Ovary (tissue), 9 donors: ENCODE measurements around the gene EXD3. TPM values are rescaled to one million over a fixed set of nuclear protein-coding genes. Genes with fewer than 3 reads are reported as not detected.

Experiments used
- DNase-seq, 5 donors: peaks; one replicate each; pipeline ENCODE4 v3.0.0-alpha.2; 2019 to 2020
- H3K27ac ChIP-seq, 2 donors: fragments of 200-600 bp; one replicate each; pipeline versions ENCODE4 v1.5.1 to v1.8.0; 2019 to 2022
- H3K27me3 ChIP-seq: fragments of 200-600 bp; one replicate; pipeline ENCODE4 v1.8.0; 2022
- H3K36me3 ChIP-seq: fragments of 200-600 bp; sonication (generic); one replicate; pipeline ENCODE4 v1.5.1; 2019
- H3K4me1 ChIP-seq: one replicate; pipeline ENCODE4 v1.8.1; 2013; ENCODE audit warnings: mild to moderate bottlenecking, moderate library complexity; ENCODE audit not compliant: insufficient read depth
- H3K4me3 ChIP-seq: fragments of 200-600 bp; sonication (generic); one replicate; pipeline ENCODE4 v1.5.1; 2017
- H3K9me3 ChIP-seq, 2 donors: fragments of 200-600 bp in 1 of 2; sonication (generic) in 1 of 2; one replicate each; pipeline versions ENCODE4 v1.5.1 to v1.8.1; 2013 to 2019; ENCODE audit warnings: mild to moderate bottlenecking in 1 of 2, moderate library complexity in 1 of 2
- EP300 ChIP-seq: sonication (generic); formaldehyde crosslinking; IDR thresholded peaks from one replicate; pipeline ENCODE4 v1.6.1; 2017; ENCODE audit warnings: antibody characterized with exemption
- POLR2A ChIP-seq: fragments of 450-650 bp; IDR thresholded peaks from one replicate; pipeline ENCODE4 v1.6.1; 2017; ENCODE audit warnings: antibody characterized with exemption, mild to moderate bottlenecking, moderate library complexity
- WGBS, 3 donors: extraction: QIAGEN DNeasy Blood & Tissue Kit in 1 of 3; methylation state at CpG; one replicate each; pipeline versions ENCODE4 v1.1.5 to v1.1.7; 2013 to 2017; 5-methylcytosine and 5-hydroxymethylcytosine counted together
- intact Hi-C, 4 donors: fragments of 100-400 bp; cut with DNase I; formaldehyde crosslinking; loops; one replicate each; pipeline versions ENCODE4 v1.11.0 to v1.15.1; 2022 to 2023
- polyA plus RNA-seq, 2 donors: library from polyadenylated mRNA; stranded (reverse); fragments of 200-250 nt in 1 of 2; fragments of 350-450 nt in 1 of 2; fragmentation: Illumina TruSeq in 1 of 2; extraction: RNeasy Lipid Tissue Mini Kit (QIAGEN cat#74804) in 1 of 2; gene quantifications; one replicate each; pipeline ENCODE4 v1.2.3, GENCODE V29; 2013 to 2014
- total RNA-seq, 7 donors: library from RNA; depleted of rRNA in 2 of 7; stranded (reverse); fragments of >200 nt in 2 of 7; fragmentation: NEBNext Ultra II Directional in 3 of 7; extraction: Animal tissue kit (Norgen Biotek cat#: 25700) in 3 of 7; gene quantifications; one replicate each; pipeline versions ENCODE4 v1.1.0 to v1.2.4, GENCODE V29; 2016 to 2023
- TF ChIP-seq, protein P1 (sequence below), 3 donors: fragments of 450-650 bp in 2 of 3; fragments of 200-600 bp in 1 of 3; IDR thresholded peaks; one replicate each; pipeline versions ENCODE4 v1.5.1 to v1.8.0; 2016 to 2022; ENCODE audit warnings: antibody characterized with exemption in 3 of 3, mild to moderate bottlenecking in 1 of 3
- donor health status: DM: no; HTN: no; CAD: no; lungs with moderate emphysema.
- donor health status: DM: no; HTN: no; CAD: no.
- donor health status: Bipolar disorder and iron deficiency.
- donor health status: DM: yes; HTN: yes; CAD: no.
- donor health status: DM: no; HTN: no; CAD: no.
- donor health status: DM: yes; HTN: yes; CAD: no.

EXD3 gene
- total and polyA plus RNA-seq, 9 donors = 1.0 to 30.6 (median 23.4) TPM

DNA sequence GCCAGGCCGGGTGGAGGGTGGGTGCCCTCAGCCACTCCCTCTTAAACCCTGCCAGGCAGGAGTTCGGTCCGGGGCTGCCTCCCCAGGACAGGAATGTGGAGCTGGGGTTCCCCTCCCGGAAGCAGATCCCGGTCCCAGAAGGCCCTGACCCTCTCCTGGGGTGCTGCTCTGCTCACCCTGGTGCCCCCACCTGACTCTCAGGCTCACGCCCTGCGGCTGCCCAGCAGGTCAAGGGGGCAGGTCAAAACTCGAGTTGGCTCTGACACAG, 117.2 kb downstream of the EXD3 start:
- peaks cover 5% of the 10 kb centered on the region for H3K27me3 ChIP-seq
- H3K27ac ChIP-seq = no peak overlapping the region
- H3K9me3 ChIP-seq = no peaks in the 10 kb centered on the region
- TF ChIP-seq EP300 = no peak
- TF ChIP-seq, protein P1, sequence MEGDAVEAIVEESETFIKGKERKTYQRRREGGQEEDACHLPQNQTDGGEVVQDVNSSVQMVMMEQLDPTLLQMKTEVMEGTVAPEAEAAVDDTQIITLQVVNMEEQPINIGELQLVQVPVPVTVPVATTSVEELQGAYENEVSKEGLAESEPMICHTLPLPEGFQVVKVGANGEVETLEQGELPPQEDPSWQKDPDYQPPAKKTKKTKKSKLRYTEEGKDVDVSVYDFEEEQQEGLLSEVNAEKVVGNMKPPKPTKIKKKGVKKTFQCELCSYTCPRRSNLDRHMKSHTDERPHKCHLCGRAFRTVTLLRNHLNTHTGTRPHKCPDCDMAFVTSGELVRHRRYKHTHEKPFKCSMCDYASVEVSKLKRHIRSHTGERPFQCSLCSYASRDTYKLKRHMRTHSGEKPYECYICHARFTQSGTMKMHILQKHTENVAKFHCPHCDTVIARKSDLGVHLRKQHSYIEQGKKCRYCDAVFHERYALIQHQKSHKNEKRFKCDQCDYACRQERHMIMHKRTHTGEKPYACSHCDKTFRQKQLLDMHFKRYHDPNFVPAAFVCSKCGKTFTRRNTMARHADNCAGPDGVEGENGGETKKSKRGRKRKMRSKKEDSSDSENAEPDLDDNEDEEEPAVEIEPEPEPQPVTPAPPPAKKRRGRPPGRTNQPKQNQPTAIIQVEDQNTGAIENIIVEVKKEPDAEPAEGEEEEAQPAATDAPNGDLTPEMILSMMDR (IDR thresholded peaks at IDR 0.05) = no peak
- no peak for TF ChIP-seq POLR2A
- intact Hi-C loops = no loop called here
- no peak overlapping the region for H3K4me3 ChIP-seq
- H3K4me1 ChIP-seq = peaks cover 19% of the 10 kb centered on the region
- H3K36me3 ChIP-seq = no peaks in the 10 kb centered on the region
- peak in 1 of 5 donors; percentile 43 for DNase-seq
- WGBS, 3 donors = 5 to 19% (median 8%) methylated on average over 7 to 8 of the region's 8 CpGs

DNA sequence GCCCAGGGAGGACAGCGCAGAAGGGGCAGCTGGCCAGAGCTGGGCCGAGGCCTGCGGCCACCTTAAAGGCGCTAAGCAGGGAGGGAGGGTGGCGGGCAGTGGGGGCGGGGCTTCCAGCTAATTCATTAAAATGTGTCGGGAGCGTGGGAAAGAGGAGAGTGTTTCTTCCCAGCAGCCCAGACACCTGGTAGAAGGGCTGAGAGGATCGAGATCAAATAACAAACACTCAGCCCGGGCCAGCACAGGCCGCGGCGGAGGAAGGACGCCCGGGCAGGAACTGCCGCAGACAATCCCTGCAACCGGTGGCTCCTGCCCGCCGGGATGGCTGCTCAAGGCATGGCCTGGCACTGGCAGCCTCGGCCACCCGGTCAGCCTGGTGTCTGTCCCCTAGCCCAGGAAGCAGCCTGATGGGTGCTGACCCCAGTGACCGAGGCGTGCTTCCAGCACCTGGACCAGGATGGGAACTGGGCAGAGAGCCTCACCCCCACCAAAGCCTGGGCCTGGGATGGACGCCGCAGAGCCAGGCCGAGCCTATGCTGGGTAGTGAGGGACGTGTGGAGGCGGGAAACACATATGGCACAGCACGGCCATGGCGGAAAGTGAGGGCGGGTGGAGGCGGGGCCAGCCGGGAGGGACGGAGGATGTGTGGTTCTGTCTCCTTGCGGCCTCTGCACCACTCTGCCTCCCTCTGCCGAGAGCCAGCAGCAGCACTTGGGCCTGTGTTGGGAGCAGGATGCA, 117.7 kb downstream of the EXD3 start:
- Histone ChIP-seq H3K36me3 (no peaks in the 10 kb centered on the region), H3K9me3 (no peaks in the 10 kb centered on the region), H3K4me1 (peaks cover 19% of the 10 kb centered on the region), H3K27ac (no peak overlapping the region), H3K27me3 (peaks cover 5% of the 10 kb centered on the region), H3K4me3 (peak overlapping the region; percentile 3)
- 7 to 15% (median 12%) methylated on average over 36 of the region's 36 CpGs for WGBS, 3 donors
- DNase-seq = peak; percentile 26 to 63 (median 47)
- intact Hi-C loops = no loop called here
- TF ChIP-seq EP300 = no peak
- TF ChIP-seq POLR2A = no peak
- TF ChIP-seq, protein P1 (IDR thresholded peaks at IDR 0.05) = no peak

DNA sequence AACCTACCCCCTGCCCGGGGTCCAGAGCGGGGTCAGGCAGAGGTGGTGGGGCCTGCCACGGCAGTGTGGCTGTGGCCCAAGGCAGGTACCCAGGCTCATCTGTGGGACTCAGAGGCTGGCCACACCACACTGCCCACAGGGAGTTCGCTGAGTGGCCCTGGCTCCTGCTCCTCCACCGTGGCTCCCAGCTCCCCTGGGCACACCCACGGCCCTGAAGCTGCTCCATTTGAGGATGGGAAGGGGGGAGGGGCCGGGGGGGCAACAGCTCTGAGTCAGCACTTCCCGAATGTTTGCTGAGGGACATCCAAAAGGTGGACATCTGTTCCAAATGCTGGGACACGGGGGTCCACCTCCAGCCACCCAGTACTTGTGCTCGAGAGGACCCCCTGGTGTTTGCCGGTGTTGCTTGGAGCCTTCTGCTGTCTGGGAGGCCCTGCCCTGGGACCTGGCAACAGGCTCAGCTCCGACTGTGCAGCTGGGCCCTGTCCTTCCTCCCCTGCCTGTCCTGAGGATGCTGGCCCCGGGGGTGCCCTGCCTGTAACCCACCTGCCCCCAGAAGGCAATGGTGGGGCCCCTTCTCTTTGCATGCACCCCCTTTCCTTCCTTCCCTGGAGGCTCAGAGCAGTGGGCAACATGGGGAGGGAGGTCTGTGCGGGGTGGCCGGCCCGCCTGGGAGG, 118.4 kb downstream of the EXD3 start:
- H3K36me3 ChIP-seq = no peaks in the 10 kb centered on the region
- H3K4me1 ChIP-seq = peaks cover 19% of the 10 kb centered on the region
- intact Hi-C loops = loop anchor here in 2 of 4 donors (5.0 kb wide), 2 partner anchors 103 to 143 kb away; no protein-coding TSS in a partner anchor
- TF ChIP-seq, protein P1 (IDR thresholded peaks at IDR 0.05) = no peak
- TF ChIP-seq POLR2A = no peak
- no peak for TF ChIP-seq EP300
- peaks cover 5% of the 10 kb centered on the region for H3K27me3 ChIP-seq
- no peak overlapping the region for H3K27ac ChIP-seq
- peak in 4 of 5 donors; percentile 13 to 44 (median 32) for DNase-seq
- H3K9me3 ChIP-seq = no peaks in the 10 kb centered on the region
- WGBS, 3 donors = 33 to 39% (median 35%) methylated on average over 16 of the region's 16 CpGs
- no peak overlapping the region for H3K4me3 ChIP-seq

DNA sequence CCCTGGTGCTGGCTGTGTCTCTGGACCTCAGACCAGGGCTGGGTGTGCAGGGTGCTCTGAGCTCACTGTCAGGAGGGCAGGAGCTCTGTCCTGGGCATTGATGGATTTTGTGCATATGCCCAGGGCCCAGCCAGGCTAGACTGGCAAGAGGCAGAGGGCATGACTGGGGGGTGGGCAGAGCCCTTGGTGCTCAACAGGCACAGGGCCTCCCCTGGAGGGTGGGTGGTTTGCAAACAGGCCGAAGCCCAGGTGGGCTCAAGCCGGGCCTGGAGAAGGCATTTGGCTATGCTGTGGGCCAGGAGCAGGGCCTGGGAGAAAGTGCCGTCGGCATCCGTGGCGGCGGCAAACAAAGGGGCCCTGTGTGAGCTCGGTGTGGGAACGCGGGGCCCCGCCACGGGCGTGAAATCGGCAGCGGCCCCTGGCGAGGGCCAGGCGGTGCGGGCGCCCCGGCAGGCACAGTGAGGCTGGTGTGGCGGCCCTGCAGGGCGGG, 119.0 kb downstream of the EXD3 start:
- intact Hi-C loops = loop anchor here in 2 of 4 donors (5.0 kb wide), 2 partner anchors 103 to 143 kb away; no protein-coding TSS in a partner anchor
- H3K36me3 ChIP-seq = no peaks in the 10 kb centered on the region

More for the DNA sequence above, 119.0 kb downstream of the EXD3 start:
- TF ChIP-seq, protein P1 (IDR thresholded peaks at IDR 0.05) = no peak
- TF ChIP-seq POLR2A = no peak
- no peak for TF ChIP-seq EP300
- Histone ChIP-seq H3K4me3 (no peak overlapping the region), H3K9me3 (no peaks in the 10 kb centered on the region), H3K4me1 (peaks cover 19% of the 10 kb centered on the region), H3K27ac (no peak overlapping the region), H3K27me3 (peaks cover 5% of the 10 kb centered on the region)
- peak in 3 of 5 donors; percentile 11 to 40 (median 26) for DNase-seq
- 92 to 95% (median 93%) methylated on average over 20 to 22 of the region's 22 CpGs for WGBS, 3 donors
